Lung (tissue), 12 donors: ENCODE measurements around the gene PADI1. TPM values are rescaled to one million over a fixed set of nuclear protein-coding genes. Genes with fewer than 3 reads are reported as not detected.
A peak's percentile ranks its signal among the peaks of the same experiment; 100 is the strongest.

Experiments used
- ATAC-seq: fragments of 200-7000 bp; cut with Tn5 transposase; one replicate; pipeline ENCODE4 v1.9.1; 2020; ENCODE audit warnings: moderate number of reproducible peaks; ENCODE audit not compliant: insufficient read depth, low FRiP score
- DNase-seq, 3 donors: peaks; one replicate each; pipeline ENCODE4 v3.0.0-alpha.2; 2013 to 2017
- H3K27ac ChIP-seq, 2 donors: one replicate each; pipeline ENCODE4 v1.5.1; 2013; ENCODE audit warnings: mild to moderate bottlenecking in 2 of 2, moderate library complexity in 2 of 2, control low read depth in 1 of 2, inconsistent platforms in 1 of 2, low read depth in 1 of 2, low read length in 1 of 2
- H3K27me3 ChIP-seq, 3 donors: one replicate each; pipeline ENCODE4 v1.5.1; 2013; ENCODE audit warnings: low read length in 2 of 3; ENCODE audit not compliant: control insufficient read depth in 3 of 3, insufficient read depth in 3 of 3
- H3K36me3 ChIP-seq, 4 donors: one replicate each; pipeline ENCODE4 v1.5.1; 2013; ENCODE audit warnings: low read length in 4 of 4, mild to moderate bottlenecking in 1 of 4, moderate library complexity in 1 of 4; ENCODE audit not compliant: control insufficient read depth in 4 of 4, insufficient read depth in 4 of 4
- H3K4me1 ChIP-seq, 5 donors: one replicate each; pipeline ENCODE4 v1.5.1; 2013; ENCODE audit warnings: low read length in 5 of 5, mild to moderate bottlenecking in 2 of 5, moderate library complexity in 1 of 5; ENCODE audit not compliant: control insufficient read depth in 5 of 5, insufficient read depth in 5 of 5
- H3K4me3 ChIP-seq: one replicate; pipeline ENCODE4 v1.5.1; 2013; ENCODE audit warnings: mild to moderate bottlenecking, control low read depth, moderate library complexity
- H3K9ac ChIP-seq, 2 donors: one replicate each; pipeline ENCODE4 v1.5.1; 2013; ENCODE audit warnings: low read length in 2 of 2, control low read depth in 1 of 2; ENCODE audit not compliant: insufficient read depth in 1 of 2
- H3K9me3 ChIP-seq, 4 donors: one replicate each; pipeline ENCODE4 v1.5.1; 2013; ENCODE audit warnings: low read length in 3 of 4, mild to moderate bottlenecking in 1 of 4, moderate library complexity in 1 of 4; ENCODE audit not compliant: control insufficient read depth in 4 of 4, insufficient read depth in 3 of 4
- WGBS, 2 donors: extraction: QIAGEN DNeasy Blood & Tissue Kit; methylation state at CpG; one replicate each; pipeline ENCODE4 v1.1.7; 2013; 5-methylcytosine and 5-hydroxymethylcytosine counted together
- polyA plus RNA-seq, 2 donors: library from polyadenylated mRNA; stranded (reverse); fragments of 200-250 nt; gene quantifications; one replicate each; pipeline ENCODE4 v1.2.1, GENCODE V29; 2013
- total RNA-seq, 2 donors: library from RNA; depleted of rRNA in 1 of 2; stranded (reverse); fragments of >200 nt in 1 of 2; gene quantifications; one replicate each; pipeline ENCODE4 v1.2.1, GENCODE V29; 2014 to 2021
- TF ChIP-seq, protein P1 (sequence below): IDR thresholded peaks from 2 replicates; pipeline ENCODE4 v1.5.1; 2012; ENCODE audit warnings: mild to moderate bottlenecking; ENCODE audit errors: control extremely low read depth, extremely low read depth
- donor health status: control.
- donor health status: control.
- donor health status: Bipolar disorder and iron deficiency.
- donor health status: healthy.
- donor health status: DM: yes; HTN: yes; CAD: no.

PADI1 gene
- total and polyA plus RNA-seq, 4 donors = 0.09 to 0.35 TPM; not detected in 2

DNA sequence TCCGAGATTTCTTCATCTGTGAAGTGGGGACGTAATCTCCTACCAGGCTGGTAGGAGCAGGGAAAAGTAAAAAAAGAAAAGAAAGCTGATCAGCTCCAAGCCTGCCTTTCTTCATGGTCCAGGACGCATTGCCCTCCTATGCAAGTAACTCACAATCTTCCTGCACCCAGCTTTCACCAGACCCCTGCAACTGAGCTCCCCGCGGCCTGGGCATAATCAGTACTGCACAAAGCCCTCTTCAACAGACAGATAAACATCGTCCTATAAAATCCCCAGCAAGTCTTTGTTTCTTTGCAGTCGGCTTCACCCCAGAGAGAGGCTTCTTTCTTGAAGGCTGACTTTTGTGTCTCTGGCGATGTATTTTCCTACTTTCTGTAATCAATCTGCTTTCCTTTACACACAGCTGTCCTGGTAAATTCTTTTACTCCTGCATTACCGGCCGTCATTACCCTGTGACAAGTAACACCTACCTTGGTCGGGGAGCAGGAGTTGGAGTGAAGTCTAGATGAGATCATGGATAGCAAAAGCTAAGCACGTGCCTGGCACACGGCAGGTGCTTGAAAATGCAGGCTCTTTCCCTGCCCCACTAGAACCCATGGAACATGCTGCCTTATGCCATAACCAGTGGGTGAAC, 8.3 kb downstream of the PADI1 start:
- no peaks in the 10 kb centered on the region for H3K27me3 ChIP-seq
- TF ChIP-seq, protein P1, sequence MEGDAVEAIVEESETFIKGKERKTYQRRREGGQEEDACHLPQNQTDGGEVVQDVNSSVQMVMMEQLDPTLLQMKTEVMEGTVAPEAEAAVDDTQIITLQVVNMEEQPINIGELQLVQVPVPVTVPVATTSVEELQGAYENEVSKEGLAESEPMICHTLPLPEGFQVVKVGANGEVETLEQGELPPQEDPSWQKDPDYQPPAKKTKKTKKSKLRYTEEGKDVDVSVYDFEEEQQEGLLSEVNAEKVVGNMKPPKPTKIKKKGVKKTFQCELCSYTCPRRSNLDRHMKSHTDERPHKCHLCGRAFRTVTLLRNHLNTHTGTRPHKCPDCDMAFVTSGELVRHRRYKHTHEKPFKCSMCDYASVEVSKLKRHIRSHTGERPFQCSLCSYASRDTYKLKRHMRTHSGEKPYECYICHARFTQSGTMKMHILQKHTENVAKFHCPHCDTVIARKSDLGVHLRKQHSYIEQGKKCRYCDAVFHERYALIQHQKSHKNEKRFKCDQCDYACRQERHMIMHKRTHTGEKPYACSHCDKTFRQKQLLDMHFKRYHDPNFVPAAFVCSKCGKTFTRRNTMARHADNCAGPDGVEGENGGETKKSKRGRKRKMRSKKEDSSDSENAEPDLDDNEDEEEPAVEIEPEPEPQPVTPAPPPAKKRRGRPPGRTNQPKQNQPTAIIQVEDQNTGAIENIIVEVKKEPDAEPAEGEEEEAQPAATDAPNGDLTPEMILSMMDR = no peak
- WGBS, 2 donors = 40 to 51% methylated on average over 13 of the region's 13 CpGs

DNA sequence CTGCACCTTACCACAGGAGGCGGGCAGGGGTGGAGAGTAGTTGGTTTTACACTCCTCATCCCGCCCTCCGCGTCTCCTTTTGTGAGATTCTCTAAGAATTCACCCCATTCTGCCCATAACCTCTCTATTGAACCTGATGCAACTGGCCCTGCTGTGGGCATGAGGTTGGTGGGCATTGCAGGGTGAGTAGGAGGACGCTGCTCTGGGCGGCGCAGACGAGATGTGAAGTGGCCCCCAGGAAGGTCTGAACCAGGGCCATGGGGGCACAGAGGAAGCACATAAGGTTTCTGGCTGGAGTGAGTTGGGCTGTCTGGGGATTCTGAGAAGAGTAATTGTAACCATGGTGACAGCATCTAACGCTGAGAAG, 8.8 kb downstream of the PADI1 start:
- Histone ChIP-seq H3K36me3 (no peaks in the 10 kb centered on the region), H3K9me3 (no peaks in the 10 kb centered on the region), H3K4me1 (peaks cover 0 to 15% (median 12%) of the 10 kb centered on the region in 5 donors), H3K4me3 (no peak overlapping the region), H3K9ac (no peak overlapping the region), H3K27ac (no peak overlapping the region), H3K27me3 (no peaks in the 10 kb centered on the region)
- ATAC-seq (no peak), DNase-seq (no peak)
- TF ChIP-seq, protein P1 = no peak
- 86 to 89% methylated on average over 9 of the region's 9 CpGs for WGBS, 2 donors

More for the DNA sequence above, 8.3 kb downstream of the PADI1 start:
- ATAC-seq = no peak
- Histone ChIP-seq H3K4me1 (peaks cover 0 to 15% (median 12%) of the 10 kb centered on the region in 5 donors), H3K36me3 (no peaks in the 10 kb centered on the region), H3K9me3 (no peaks in the 10 kb centered on the region), H3K9ac (no peak overlapping the region), H3K27ac (no peak overlapping the region), H3K4me3 (no peak overlapping the region)
- DNase-seq = peak in 1 of 3 donors; percentile 23

DNA sequence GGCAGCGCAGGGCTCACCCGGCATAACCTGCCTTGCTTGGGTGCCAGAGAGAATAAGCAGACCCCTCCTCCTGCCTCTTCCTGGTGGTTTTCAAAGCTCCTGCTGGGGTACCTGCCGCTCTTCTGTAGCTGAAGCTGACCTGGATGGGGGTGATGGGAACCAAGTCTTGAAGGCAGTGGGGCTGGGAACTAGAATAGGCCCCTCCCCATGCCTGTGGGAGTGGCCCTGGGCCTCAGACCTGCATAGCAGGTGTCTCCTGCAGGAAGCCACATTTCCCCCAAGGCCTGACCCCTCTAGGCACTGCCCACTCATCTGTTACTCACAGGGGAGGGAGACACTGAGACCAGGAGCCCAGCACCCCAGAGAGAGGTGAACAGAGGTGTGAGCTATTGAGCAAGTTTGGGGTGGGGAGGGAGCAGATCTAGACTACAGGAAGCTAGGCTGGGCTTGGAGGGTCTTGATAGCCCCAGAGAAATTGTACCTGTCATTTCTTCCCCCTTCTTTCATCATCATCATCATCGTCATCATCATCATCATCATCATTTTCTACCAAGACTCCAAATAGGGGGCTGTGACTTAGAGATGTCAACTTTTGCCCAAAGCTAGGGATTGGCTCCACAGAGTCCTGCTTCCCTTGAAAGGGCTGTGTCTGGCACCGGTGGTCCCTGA, 10.1 kb downstream of the PADI1 start:
- WGBS, 2 donors = 79% methylated on average over 5 of the region's 5 CpGs
- Histone ChIP-seq H3K27ac (no peak overlapping the region), H3K9me3 (no peaks in the 10 kb centered on the region), H3K9ac (no peak overlapping the region), H3K36me3 (no peaks in the 10 kb centered on the region), H3K4me1 (peaks cover 0 to 15% (median 12%) of the 10 kb centered on the region in 5 donors), H3K27me3 (no peaks in the 10 kb centered on the region), H3K4me3 (no peak overlapping the region)
- DNase-seq = no peak
- TF ChIP-seq, protein P1 = no peak
- no peak for ATAC-seq
